OCI-LY3 (cell line): Measurements from ENCODE around the gene GSTA5.

Experiments
- EZH2phosphoT487 ChIP-seq: fragments of 200-600 bp; shearing (Covaris generic); IDR thresholded peaks from 2 replicates; pipeline ENCODE4 v1.6.1; 2018; ENCODE audit warnings: antibody characterized with exemption, mixed run types, low read depth
- TF ChIP-seq, protein P1 (sequence below): fragments of 200-600, 300-600 bp; sonication (generic); IDR thresholded peaks from 2 replicates; pipeline ENCODE4 v1.5.1; 2014; ENCODE audit warnings: antibody characterized with exemption, low read length, low read depth

GRCh38 chr6:52858416-52858815 is 17.8 kb upstream of the GSTA5 start:
- TF ChIP-seq, protein P1, sequence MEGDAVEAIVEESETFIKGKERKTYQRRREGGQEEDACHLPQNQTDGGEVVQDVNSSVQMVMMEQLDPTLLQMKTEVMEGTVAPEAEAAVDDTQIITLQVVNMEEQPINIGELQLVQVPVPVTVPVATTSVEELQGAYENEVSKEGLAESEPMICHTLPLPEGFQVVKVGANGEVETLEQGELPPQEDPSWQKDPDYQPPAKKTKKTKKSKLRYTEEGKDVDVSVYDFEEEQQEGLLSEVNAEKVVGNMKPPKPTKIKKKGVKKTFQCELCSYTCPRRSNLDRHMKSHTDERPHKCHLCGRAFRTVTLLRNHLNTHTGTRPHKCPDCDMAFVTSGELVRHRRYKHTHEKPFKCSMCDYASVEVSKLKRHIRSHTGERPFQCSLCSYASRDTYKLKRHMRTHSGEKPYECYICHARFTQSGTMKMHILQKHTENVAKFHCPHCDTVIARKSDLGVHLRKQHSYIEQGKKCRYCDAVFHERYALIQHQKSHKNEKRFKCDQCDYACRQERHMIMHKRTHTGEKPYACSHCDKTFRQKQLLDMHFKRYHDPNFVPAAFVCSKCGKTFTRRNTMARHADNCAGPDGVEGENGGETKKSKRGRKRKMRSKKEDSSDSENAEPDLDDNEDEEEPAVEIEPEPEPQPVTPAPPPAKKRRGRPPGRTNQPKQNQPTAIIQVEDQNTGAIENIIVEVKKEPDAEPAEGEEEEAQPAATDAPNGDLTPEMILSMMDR: no peak
- TF ChIP-seq EZH2phosphoT487: no peak
